ENCODE measurements around the gene ADAM30.

DNA sequence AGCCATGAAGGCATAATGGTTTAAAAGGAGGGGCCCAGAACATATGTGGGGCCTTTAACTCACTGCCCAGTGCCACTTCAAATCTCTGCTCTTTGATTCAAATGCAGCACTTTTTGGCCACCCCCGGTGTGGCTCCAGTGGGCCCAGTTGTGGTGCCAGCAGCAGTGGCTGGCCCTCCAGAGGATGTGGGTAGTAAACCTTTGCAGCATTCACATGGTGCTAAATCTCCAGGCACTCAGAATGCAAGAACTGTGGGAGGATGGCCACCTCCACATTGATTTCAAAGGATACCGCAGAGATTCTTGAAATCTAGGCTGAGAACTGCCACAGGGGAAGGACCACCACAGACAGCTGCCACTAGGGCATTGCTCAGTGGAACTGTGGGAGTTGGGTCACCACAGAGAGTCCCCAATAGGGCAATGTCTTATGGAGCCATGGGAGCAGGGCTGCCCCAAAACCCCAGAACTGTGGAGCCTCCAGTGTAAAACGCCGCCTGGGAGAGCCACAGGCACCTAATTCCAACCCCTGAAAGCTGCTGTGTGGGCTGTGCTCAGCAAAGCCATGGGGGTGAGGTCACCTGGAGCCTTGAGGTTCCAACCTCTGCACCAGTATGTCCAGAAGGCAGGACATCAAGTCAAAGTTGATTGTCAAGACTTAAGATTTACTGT is 6.6 kb upstream of the ADAM30 start:
- TF ChIP-seq, protein P1, sequence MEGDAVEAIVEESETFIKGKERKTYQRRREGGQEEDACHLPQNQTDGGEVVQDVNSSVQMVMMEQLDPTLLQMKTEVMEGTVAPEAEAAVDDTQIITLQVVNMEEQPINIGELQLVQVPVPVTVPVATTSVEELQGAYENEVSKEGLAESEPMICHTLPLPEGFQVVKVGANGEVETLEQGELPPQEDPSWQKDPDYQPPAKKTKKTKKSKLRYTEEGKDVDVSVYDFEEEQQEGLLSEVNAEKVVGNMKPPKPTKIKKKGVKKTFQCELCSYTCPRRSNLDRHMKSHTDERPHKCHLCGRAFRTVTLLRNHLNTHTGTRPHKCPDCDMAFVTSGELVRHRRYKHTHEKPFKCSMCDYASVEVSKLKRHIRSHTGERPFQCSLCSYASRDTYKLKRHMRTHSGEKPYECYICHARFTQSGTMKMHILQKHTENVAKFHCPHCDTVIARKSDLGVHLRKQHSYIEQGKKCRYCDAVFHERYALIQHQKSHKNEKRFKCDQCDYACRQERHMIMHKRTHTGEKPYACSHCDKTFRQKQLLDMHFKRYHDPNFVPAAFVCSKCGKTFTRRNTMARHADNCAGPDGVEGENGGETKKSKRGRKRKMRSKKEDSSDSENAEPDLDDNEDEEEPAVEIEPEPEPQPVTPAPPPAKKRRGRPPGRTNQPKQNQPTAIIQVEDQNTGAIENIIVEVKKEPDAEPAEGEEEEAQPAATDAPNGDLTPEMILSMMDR (IDR thresholded peaks at IDR 0.05): no peak
- no peak for TF ChIP-seq POLR2A (IDR thresholded peaks at IDR 0.05)
